ENCODE measurements around the gene DRAM1.

Gene DRAM1

DNA sequence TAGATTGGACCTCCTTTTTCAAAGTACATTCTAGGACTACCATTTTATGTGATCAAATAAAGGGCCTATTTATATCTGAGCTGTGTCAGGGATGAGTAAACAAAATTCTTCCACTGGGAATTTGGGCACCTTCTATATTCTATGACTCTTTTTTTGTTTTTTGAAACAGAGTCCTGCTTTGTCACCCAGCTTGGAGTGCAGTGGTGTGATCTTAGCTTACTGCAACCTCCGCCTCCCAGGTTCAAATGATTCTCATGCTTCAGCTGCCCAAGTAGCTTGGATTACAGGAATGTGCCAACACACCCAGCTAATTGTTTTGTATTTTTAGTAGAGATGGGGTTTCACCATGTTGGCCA, 64.8 kb downstream of the DRAM1 start:
- no peak for DNase-seq

DNA sequence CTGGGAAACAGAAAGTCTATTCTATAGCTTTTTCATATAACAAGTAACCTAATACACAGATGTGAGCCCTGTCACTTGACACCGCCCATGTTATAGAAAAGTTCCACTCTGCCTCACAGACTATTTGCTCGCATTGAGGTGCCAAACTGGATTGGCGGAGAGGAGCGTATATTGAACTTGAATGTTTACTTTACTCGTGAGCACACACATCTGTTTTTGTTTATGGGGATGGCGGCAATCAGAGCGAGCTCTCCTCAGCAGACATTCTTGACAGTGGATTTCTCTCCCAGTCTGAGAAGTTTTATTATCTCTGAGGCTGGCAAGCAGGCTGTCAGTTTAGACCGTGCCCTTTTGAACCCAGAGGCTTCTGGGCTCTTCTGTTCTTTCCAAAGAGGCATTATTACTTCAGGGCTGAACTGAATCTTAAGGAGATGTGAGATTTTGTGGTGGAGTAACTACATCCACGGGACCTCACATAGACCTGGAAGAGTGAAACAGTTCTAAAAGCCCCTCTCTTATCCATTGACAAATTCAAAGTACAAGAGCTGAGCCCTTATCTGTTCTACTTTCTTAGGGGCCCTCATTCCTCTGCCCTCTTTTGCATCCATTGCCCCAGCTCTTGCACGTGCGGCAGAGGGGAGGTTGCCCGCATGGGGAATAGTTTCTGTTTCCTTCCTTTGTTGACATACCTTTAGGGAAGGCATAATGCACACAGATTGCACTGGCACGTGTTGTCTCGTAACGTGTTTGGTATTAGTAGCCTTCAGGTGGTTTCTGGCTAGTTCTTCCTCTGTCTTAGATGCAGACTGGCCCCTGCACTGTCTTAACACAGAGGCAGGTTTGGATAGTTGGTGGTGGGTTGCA, 68.2 kb downstream of the DRAM1 start:
- DNase-seq, result no peak

DNA sequence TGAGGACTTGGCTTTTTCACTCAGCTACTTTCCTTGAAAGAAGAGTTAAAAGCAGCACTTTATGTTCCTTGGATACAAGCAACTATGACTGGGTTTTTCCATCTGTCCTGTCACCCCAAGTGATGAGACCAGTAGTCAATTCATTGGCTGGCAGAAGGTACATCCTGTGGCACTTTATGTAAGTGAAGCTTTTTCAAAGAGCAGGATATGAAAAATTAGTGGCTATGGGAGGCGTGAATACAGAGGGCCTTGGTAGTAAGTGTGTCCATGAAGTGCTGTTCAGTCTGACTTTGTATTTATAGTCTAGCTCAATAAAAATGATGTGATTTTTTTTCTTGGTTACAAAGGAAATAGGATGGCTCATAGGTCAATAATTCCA, 68.8 kb downstream of the DRAM1 start:
- no peak for DNase-seq

- DNase-seq, result no peak
These were observed 69.9 kb downstream of the DRAM1 start for GRCh38 chr12:101947316-101947715.

GRCh38 chr12:101948365-101948764, 71.0 kb downstream of the DRAM1 start:
- DNase-seq, result no peak

DNA sequence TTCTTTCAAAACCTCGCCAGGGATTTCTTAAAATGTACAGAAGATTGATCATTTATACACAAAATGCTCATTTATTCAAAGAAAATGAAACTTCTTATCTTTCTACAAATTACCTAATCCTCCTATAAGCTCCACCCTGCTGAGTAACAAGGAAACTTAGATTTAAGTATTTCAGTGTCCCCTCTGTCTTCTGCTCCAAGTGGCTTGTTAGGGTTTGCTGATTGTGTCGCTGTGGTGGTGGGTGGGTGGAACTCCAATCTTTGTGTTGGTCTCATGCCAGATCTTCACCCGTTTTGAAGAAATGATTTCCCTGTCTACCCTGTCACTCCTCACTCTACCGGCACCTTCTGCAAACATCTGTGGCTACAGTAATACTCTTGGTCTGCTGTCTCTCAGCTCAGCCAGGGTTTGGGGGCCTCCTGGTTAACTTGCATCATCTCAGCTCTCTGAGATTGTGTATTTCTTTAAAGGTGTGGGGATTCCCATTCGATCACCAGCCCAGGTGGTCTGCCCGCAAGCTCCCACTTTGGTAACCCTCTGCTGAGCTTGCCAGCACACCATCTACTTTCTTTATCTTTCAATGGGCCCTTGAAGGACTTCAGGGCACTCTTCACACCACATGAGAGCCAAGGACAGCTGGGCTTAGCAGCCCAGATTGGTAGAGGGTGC, 73.8 kb downstream of the DRAM1 start:
- no peak for DNase-seq

DNA sequence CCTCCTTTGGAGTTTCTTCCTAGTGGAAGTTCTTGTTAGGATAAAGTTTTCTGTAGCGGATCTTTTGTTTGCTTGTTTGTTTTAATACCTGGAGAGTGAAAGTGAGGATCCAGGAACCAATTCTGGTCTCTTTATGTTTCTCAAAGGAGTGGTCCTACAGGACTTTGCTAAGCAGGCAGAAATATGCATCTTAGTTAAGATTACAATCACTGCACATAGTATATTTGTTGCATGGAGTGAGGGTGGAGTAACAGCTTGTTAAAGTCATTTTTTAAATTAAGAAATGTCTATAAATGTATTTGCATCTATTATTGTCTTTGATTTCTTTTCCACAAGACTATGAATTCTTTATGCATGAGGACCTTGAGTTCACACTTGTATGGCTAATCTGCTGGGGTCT, 76.7 kb downstream of the DRAM1 start:
- no peak for DNase-seq

DNA sequence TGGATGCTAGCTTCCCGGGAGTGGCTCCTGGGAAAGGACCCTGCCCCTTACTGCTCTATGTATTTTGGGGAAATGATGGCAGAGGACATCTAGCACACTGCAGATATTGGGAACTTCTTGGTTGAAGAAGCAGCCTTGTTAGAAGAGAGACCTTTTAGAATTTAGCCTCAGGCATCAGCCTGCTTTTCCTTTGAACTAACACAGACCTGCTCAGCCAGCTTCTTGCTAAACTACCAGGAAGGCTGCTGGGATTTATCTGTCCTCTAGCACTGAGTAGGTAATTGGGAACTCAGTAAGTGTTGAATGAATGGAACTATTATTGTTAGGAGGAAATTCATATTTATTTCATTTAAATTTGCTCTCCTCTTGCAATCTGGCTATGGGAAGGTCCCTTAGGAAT, 77.3 kb downstream of the DRAM1 start:
- DNase-seq, result no peak

DNA sequence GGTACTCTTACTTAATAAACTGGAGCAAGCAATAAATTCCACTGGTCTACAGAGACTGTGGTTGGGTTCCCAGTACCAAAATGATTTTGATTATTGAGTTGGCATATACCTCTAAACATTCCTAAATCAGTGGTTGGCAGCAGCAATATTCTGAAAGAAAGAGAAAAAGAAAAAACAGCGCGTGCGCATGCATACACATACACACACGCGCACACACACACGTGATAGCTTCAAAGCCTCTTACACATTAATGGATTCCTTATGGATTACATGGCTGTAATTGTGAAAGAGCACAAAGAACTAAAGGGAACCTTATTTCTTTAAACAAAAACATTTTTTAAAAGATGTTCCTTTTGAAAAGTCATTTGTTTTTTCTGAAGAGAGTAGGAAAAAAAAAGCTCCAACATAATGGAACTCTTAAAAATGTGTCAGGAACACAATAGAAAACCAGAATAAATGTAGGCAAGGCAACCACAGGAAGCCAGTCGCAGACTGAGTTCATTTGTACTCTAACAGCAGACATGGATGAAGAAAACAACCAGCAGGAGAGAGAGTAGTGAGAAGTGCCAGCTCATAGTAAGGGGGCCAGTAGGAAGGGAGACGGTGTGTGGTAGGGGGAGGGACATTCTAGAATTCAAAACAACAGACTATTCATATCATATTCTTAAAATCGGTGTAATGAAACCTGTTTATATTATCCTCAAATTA, 80.0 kb downstream of the DRAM1 start:
- no peak for DNase-seq

- DNase-seq, result no peak
These were observed 82.2 kb downstream of the DRAM1 start for GRCh38 chr12:101959607-101960006.

GRCh38 chr12:101962486-101962885, 85.1 kb downstream of the DRAM1 start:
- DNase-seq, result no peak

DNA sequence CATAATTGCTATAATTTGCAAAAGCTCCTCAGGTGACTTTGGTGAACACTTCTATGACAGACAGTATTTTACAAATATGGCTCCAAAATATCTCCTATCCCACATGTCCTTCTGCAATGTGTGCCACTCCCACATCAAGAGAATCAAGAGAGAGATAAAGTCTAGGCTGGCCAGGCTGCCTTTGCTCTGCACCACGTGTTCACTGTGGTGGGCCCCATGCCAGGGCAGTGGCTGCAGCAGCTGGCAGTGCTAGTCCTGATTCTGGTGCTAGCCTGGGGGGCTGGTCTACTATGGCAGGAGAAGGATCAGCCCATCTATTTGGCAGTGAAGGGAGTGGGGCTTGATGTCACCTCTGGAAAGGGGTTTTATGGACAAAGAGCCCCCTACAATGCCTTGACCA, 86.3 kb downstream of the DRAM1 start:
- peak; percentile 60 for DNase-seq

- no peak for DNase-seq
These were observed 89.1 kb downstream of the DRAM1 start for GRCh38 chr12:101966496-101966895.

GRCh38 chr12:101967506-101967905, 90.1 kb downstream of the DRAM1 start:
- DNase-seq, result peak; percentile 34

DNA sequence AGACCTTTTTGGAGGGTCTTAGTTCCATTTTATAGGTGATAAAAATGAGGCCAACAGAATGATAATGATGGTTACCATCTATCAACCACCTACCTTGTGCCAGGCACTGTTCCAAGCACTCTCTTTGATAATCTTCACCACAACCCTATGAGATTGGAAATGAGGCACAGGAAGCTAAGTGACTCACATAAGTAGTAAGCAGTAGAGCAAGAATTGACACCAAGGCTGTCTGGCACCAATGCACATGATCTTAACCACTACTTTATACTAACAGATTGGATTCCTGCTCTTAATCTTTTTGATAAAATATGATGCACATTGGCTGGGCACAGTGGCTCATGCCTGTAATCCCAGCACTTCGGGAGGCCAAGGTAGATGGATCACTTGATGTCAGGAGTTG, 91.4 kb downstream of the DRAM1 start:
- no peak for DNase-seq

Measured in OCI-M1 (cell line).